Testis (tissue), 2 donors: ENCODE results near the gene BCL6.

ENCODE experiments used
- POLR2A ChIP-seq: fragments of 450-650 bp; IDR thresholded peaks from one replicate; pipeline ENCODE4 v1.6.1; 2017; ENCODE audit warnings: antibody characterized with exemption, mild to moderate bottlenecking, moderate library complexity
- TF ChIP-seq, protein P1 (sequence below), 3 experiments: fragments of 450-650 bp in 2 of 3; fragments of 200-600 bp in 1 of 3; sonication (generic) in 1 of 3; IDR thresholded peaks; one replicate each; pipeline ENCODE4 v1.5.1; 2016 to 2019; ENCODE audit warnings: antibody characterized with exemption in 3 of 3, mild to moderate bottlenecking in 2 of 3, moderate library complexity in 1 of 3

GRCh38 chr3:187677604-187678003 lies 67.7 kb downstream of the BCL6 start:
- TF ChIP-seq, protein P1, sequence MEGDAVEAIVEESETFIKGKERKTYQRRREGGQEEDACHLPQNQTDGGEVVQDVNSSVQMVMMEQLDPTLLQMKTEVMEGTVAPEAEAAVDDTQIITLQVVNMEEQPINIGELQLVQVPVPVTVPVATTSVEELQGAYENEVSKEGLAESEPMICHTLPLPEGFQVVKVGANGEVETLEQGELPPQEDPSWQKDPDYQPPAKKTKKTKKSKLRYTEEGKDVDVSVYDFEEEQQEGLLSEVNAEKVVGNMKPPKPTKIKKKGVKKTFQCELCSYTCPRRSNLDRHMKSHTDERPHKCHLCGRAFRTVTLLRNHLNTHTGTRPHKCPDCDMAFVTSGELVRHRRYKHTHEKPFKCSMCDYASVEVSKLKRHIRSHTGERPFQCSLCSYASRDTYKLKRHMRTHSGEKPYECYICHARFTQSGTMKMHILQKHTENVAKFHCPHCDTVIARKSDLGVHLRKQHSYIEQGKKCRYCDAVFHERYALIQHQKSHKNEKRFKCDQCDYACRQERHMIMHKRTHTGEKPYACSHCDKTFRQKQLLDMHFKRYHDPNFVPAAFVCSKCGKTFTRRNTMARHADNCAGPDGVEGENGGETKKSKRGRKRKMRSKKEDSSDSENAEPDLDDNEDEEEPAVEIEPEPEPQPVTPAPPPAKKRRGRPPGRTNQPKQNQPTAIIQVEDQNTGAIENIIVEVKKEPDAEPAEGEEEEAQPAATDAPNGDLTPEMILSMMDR (IDR thresholded peaks at IDR 0.05): no peak
- no peak for TF ChIP-seq POLR2A
